ENCODE measurements around the gene P2RY12.

Gene P2RY12

GRCh38 chr3:151384741-151385174, at the start of gene P2RY12:
P2RY12 (minus strand) TSS chr3:151384753; CDS start chr3:151338845, 45,908 bp downstream.
- DNase-seq (ENCODE audit: low read depth): no peak
- no peak within 1 kb of the TSS for H3K4me3 ChIP-seq (ENCODE audit: low read depth, low read length)
- no peak for TF ChIP-seq CTCF (IDR thresholded peaks at IDR 0.05; ENCODE audit: control insufficient read depth, extremely low read depth, insufficient read depth)

DNA sequence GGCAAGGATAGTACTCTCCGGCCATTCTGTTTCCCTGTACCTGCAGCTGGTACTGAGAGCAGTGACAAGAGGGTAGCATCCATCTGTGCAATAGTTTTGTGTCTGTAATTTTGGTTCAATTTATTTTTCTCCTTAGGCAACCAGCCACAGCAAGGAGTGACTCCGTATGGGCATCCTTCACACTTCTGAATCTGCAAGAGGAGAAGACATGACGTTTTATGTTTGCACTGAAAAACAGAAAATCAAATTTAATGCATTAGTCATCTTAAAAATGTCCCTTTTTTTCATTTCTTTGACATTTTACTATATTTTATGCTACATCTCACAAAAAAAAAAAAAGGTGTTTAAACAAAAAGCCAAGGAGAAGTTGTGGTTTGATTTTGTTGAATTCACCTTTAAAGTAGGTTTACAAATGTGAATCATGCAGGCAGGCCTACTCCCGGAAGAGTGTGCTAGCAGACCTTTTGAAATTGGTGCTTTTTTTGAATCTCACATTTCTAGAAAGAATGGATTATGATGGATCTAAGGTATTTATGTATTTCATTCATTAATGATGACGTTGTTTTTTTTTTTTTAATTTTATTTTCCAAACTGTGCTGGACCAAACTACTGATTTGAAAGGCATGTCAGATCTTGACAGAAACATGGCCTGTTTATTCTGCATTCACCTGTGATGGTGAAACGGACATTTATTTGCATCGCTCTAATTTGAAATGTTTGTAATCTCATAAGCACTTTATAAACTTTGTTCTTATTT, 48.2 kb upstream of the P2RY12 start:
- no peak overlapping the region for H3K4me3 ChIP-seq (ENCODE audit: low read depth, low read length)
- no peak for DNase-seq (ENCODE audit: low read depth)
- no peak for TF ChIP-seq CTCF (IDR thresholded peaks at IDR 0.05; ENCODE audit: control insufficient read depth, extremely low read depth, insufficient read depth)

- no peak for DNase-seq (ENCODE audit: low read depth)
- no peak overlapping the region for H3K4me3 ChIP-seq (ENCODE audit: low read depth, low read length)
Measured at GRCh38 chr3:151431940-151432339, 47.4 kb upstream of the P2RY12 start.

GRCh38 chr3:151430821-151431484, 46.4 kb upstream of the P2RY12 start:
- H3K4me3 ChIP-seq (ENCODE audit: low read depth, low read length): no peak overlapping the region
- no peak for TF ChIP-seq CTCF (IDR thresholded peaks at IDR 0.05; ENCODE audit: control insufficient read depth, extremely low read depth, insufficient read depth)
- no peak for DNase-seq (ENCODE audit: low read depth)

More at GRCh38 chr3:151431940-151432339, 47.4 kb upstream of the P2RY12 start:
- no peak for TF ChIP-seq CTCF (IDR thresholded peaks at IDR 0.05; ENCODE audit: control insufficient read depth, extremely low read depth, insufficient read depth)

- no peak overlapping the region for H3K4me3 ChIP-seq (ENCODE audit: low read depth, low read length)
- TF ChIP-seq CTCF (IDR thresholded peaks at IDR 0.05; ENCODE audit: control insufficient read depth, extremely low read depth, insufficient read depth): no peak
- DNase-seq (ENCODE audit: low read depth): no peak
Measured at GRCh38 chr3:151428386-151428785, 43.8 kb upstream of the P2RY12 start.

GRCh38 chr3:151426341-151426657, 41.7 kb upstream of the P2RY12 start:
- H3K4me3 ChIP-seq (ENCODE audit: low read depth, low read length): no peak overlapping the region
- no peak for TF ChIP-seq CTCF (IDR thresholded peaks at IDR 0.05; ENCODE audit: control insufficient read depth, extremely low read depth, insufficient read depth)
- no peak for DNase-seq (ENCODE audit: low read depth)
